HG02678 (cell line): ENCODE measurements around the gene TNS2.

ENCODE experiments used
- ATAC-seq: cut with Tn5 transposase; IDR thresholded peaks from one replicate; pipeline ENCODE4 v1.9.1; 2021; ENCODE audit warnings: mild to moderate bottlenecking, moderate library complexity; ENCODE audit not compliant: unreplicated experiment

The TNS2 gene

GRCh38 chr12:53039851-53040250, 10.0 kb upstream of the TNS2 start:
- no peak for ATAC-seq

GRCh38 chr12:53042607-53043454, 7.0 kb upstream of the TNS2 start:
- ATAC-seq = no peak

GRCh38 chr12:53044052-53044581, 5.7 kb upstream of the TNS2 start:
- ATAC-seq = no peak

GRCh38 chr12:53044896-53045695, 4.8 kb upstream of the TNS2 start:
- ATAC-seq = no peak

- ATAC-seq = no peak
These were observed 4.2 kb upstream of the TNS2 start for GRCh38 chr12:53045696-53046045.

- ATAC-seq = peak; percentile 27
These were observed 3.1 kb upstream of the TNS2 start for GRCh38 chr12:53046655-53047220.

GRCh38 chr12:53047221-53048032, 2.4 kb upstream of the TNS2 start:
- ATAC-seq = peak; percentile 74

- no peak for ATAC-seq
These were observed 1.7 kb upstream of the TNS2 start for GRCh38 chr12:53048033-53048779.

- no peak for ATAC-seq
These were observed 974 bp upstream of the TNS2 start for GRCh38 chr12:53048780-53049401.

- no peak for ATAC-seq
These were observed 677 bp downstream of the TNS2 start for GRCh38 chr12:53050426-53051057.

GRCh38 chr12:53051058-53051880, 1.4 kb downstream of the TNS2 start:
- ATAC-seq = no peak

GRCh38 chr12:53051881-53052412, 2.1 kb downstream of the TNS2 start:
- no peak for ATAC-seq

GRCh38 chr12:53052419-53053217, 2.8 kb downstream of the TNS2 start:
- ATAC-seq = no peak

GRCh38 chr12:53053218-53054111, 3.6 kb downstream of the TNS2 start:
- ATAC-seq = no peak

- peak; percentile 94 for ATAC-seq
These were observed 4.4 kb downstream of the TNS2 start for GRCh38 chr12:53054112-53054878.
